ENCODE measurements around the gene TMEM184B.

The TMEM184B gene

GRCh38 chr22:38207898-38208432 is 64.8 kb downstream of the TMEM184B start:
- in situ Hi-C loops (cut with HindIII; ENCODE audit: low sequenced_read_pairs): no loop called here

GRCh38 chr22:38205261-38206128 is 67.3 kb downstream of the TMEM184B start:
- in situ Hi-C loops (cut with HindIII; ENCODE audit: low sequenced_read_pairs): no loop called here

- in situ Hi-C loops (cut with HindIII; ENCODE audit: low sequenced_read_pairs): no loop called here
These were observed 68.0 kb downstream of the TMEM184B start for GRCh38 chr22:38204784-38205183.

GRCh38 chr22:38203855-38204514 is 68.8 kb downstream of the TMEM184B start:
- in situ Hi-C loops (cut with HindIII; ENCODE audit: low sequenced_read_pairs): no loop called here

- in situ Hi-C loops (cut with HindIII; ENCODE audit: low sequenced_read_pairs): no loop called here
These were observed 69.6 kb downstream of the TMEM184B start for GRCh38 chr22:38203090-38203810.

- in situ Hi-C loops (cut with HindIII; ENCODE audit: low sequenced_read_pairs): no loop called here
These were observed 70.2 kb downstream of the TMEM184B start for GRCh38 chr22:38202437-38203089.

- in situ Hi-C loops (cut with HindIII; ENCODE audit: low sequenced_read_pairs): no loop called here
These were observed 70.9 kb downstream of the TMEM184B start, which contains the start of gene MAFF for GRCh38 chr22:38201711-38202436. Gene MAFF (plus strand): TSS chr22:38201994. CDS start chr22:38213854, 11,860 bp downstream.

- in situ Hi-C loops (cut with HindIII; ENCODE audit: low sequenced_read_pairs): no loop called here
These were observed 71.5 kb downstream of the TMEM184B start for GRCh38 chr22:38201371-38201710.

- in situ Hi-C loops (cut with HindIII; ENCODE audit: low sequenced_read_pairs): no loop called here
These were observed 72.8 kb downstream of the TMEM184B start for GRCh38 chr22:38199826-38200559.

GRCh38 chr22:38196791-38197419 is 75.9 kb downstream of the TMEM184B start:
- in situ Hi-C loops (cut with HindIII; ENCODE audit: low sequenced_read_pairs): no loop called here

- in situ Hi-C loops (cut with HindIII; ENCODE audit: low sequenced_read_pairs): no loop called here
These were observed 79.2 kb downstream of the TMEM184B start for GRCh38 chr22:38193580-38193979.

GRCh38 chr22:38192475-38192863 is 80.3 kb downstream of the TMEM184B start:
- in situ Hi-C loops (cut with HindIII; ENCODE audit: low sequenced_read_pairs): no loop called here

GRCh38 chr22:38191731-38192474 is 80.9 kb downstream of the TMEM184B start:
- in situ Hi-C loops (cut with HindIII; ENCODE audit: low sequenced_read_pairs): no loop called here

GRCh38 chr22:38191055-38191454 is 81.8 kb downstream of the TMEM184B start:
- in situ Hi-C loops (cut with HindIII; ENCODE audit: low sequenced_read_pairs): no loop called here

- in situ Hi-C loops (cut with HindIII; ENCODE audit: low sequenced_read_pairs): no loop called here
These were observed 82.2 kb downstream of the TMEM184B start for GRCh38 chr22:38190581-38190980.

- in situ Hi-C loops (cut with HindIII; ENCODE audit: low sequenced_read_pairs): no loop called here
These were observed 83.7 kb downstream of the TMEM184B start for GRCh38 chr22:38189104-38189503.

GRCh38 chr22:38187413-38188212 is 85.2 kb downstream of the TMEM184B start:
- in situ Hi-C loops (cut with HindIII; ENCODE audit: low sequenced_read_pairs): no loop called here
